HG02884 (cell line): ENCODE results near the gene PKN2.
"Not testable (repeated sequence)": the region's sequence is repeated elsewhere in the genome, so short reads cannot be mapped to it uniquely, and the experiment has no call there.

Experiments used
- ATAC-seq: cut with Tn5 transposase; IDR thresholded peaks from one replicate; pipeline ENCODE4 v1.9.1; 2021; ENCODE audit warnings: mild to moderate bottlenecking, moderate library complexity; ENCODE audit not compliant: unreplicated experiment

The PKN2 gene

GRCh38 chr1:88876573-88877365, 192.7 kb downstream of the PKN2 start:
- ATAC-seq, result no peak

DNA sequence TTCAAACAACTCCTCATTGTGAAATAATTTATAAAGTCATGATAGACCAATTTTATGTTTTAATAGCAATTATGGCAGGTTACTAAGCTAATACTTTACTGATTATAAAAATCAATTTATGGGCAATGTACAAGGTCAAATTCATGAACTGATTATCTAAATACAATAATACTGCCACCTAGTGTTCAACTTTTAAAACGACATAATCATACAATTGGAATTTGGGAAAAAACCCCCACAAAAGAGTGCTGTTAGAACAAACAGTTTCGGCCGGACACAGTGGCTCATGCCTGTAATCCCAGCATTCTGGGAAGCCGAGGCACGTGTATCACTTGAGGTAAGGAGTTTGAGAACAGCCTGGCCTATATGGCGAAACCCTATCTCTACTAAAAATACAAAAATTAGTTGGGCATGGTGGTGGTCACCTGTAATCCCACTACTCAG, 193.3 kb downstream of the PKN2 start:
- no peak for ATAC-seq

GRCh38 chr1:88877911-88878310, 193.8 kb downstream of the PKN2 start:
- no peak for ATAC-seq

DNA sequence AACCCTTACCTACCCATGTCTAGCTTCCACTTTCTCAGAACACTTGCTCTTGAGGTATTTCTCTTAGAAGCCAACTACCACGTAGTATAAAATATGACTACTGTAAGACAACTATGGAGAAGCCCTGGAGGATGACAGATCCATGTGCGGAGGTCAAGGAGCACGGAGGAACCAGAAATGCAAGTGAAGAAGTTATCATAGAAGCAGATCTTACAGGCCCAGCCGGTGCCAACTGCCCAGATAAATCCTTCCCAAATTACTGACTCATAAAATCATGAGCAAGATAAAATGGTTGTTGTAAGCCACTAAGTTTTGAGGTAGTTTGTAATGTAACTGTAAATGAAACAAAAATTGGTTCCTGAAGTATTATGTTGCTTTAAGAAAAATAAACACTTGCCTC, 194.7 kb downstream of the PKN2 start:
- ATAC-seq, result no peak

DNA sequence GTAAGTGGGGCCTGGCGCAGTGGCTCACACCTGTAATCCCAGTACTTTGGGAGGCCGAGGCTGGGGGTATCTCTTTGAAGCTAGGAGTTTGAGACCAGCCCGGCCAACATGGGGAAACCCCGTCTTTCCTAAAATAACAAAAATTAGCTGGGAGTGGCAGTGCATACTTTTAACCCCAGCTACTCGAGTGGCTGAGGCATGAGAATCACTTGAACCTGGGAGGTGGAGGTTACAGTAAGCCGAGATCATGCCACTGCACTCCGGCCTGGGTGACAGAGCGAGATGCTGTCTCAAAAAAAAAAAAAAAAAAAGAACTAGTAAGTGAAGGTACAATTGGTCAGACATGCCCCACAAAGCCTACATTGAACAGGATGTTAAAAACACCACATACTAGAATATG, 196.6 kb downstream of the PKN2 start:
- ATAC-seq, result not testable (repeated sequence)

- no peak for ATAC-seq
Observed at GRCh38 chr1:88883156-88883555, 199.1 kb downstream of the PKN2 start.
